ENCODE measurements around the gene CYB561. TPM values are rescaled to one million over a fixed set of nuclear protein-coding genes. Genes with fewer than 3 reads are reported as not detected.

The CYB561 gene
- total RNA-seq, 1 experiment from 2014 or later, result 67.6 TPM

GRCh38 chr17:63458478-63458877, 12.4 kb upstream of the CYB561 start:
- Histone ChIP-seq H3K9me2 (ENCODE audit: insufficient read depth) (no peaks in the 10 kb centered on the region), H3K36me3 (ENCODE audit: control insufficient read depth in 1 of 2, insufficient read depth in 2 of 2, low read length in 2 of 2) (no peaks in the 10 kb centered on the region), H3K4me3 (replicated peaks in 1 of 2; ENCODE audit: low read depth in 1 of 2, low read length in 2 of 2) (no peak overlapping the region), H3K9ac (ENCODE audit: low read length) (no peak overlapping the region), H3K27me3 (ENCODE audit: insufficient read depth, low read length) (no peaks in the 10 kb centered on the region), H4K20me1 (ENCODE audit: insufficient read depth) (no peaks in the 10 kb centered on the region), H3K27ac (ENCODE audit: low read depth, low read length) (no peak overlapping the region), H2AFZ (ENCODE audit: low read depth, low read length, poor library complexity, severe bottlenecking) (no peak overlapping the region), H3K4me2 (ENCODE audit: low read length) (no peak overlapping the region), H3K79me2 (ENCODE audit: insufficient read depth, low read length) (no peaks in the 10 kb centered on the region), H3K9me3 (ENCODE audit: control insufficient read depth in 1 of 2, insufficient read depth in 1 of 2, low read depth in 1 of 2, low read length in 2 of 2) (no peaks in the 10 kb centered on the region), H3K4me1 (ENCODE audit: control insufficient read depth in 1 of 2, insufficient read depth in 2 of 2, low read length in 2 of 2) (peaks cover 9 to 49% of the 10 kb centered on the region in 2 experiments)
- no peak for ATAC-seq
- BruUV-seq (replicated peaks), result no TSS peak
- TF ChIP-seq ZBTB33 (IDR thresholded peaks at IDR 0.05; ENCODE audit: extremely low read depth, insufficient replicate concordance, low read length), result no peak
- TF ChIP-seq MAX (IDR thresholded peaks at IDR 0.05), result no peak
- no peak for TF ChIP-seq EZH2phosphoT487 (IDR thresholded peaks at IDR 0.05; ENCODE audit: borderline replicate concordance)
- POLR2A ChIA-PET, result interaction anchor here (1.3 kb wide), 1 partner anchor 13 kb away, joined by 4 read pairs; no protein-coding TSS in a partner anchor
- intact Hi-C loops (cut with micrococcal nuclease), result no loop called here
- no peak for DNase-seq (ENCODE audit: low read depth, low spot score)
- CTCF ChIA-PET, result interaction anchor here (5.0 kb wide), 1 partner anchor 20 kb away, joined by 17 read pairs; no protein-coding TSS in a partner anchor
- RAD21 ChIA-PET (ENCODE audit: low non-redundant PET in 1 of 2, low total read pairs in 2 of 2, uncharacterized antibody in 2 of 2, unreplicated experiment in 2 of 2), result no interaction called here

GRCh38 chr17:63455417-63455816, 9.3 kb upstream of the CYB561 start:
- DNase-seq (ENCODE audit: low read depth, low spot score) (no peak), ATAC-seq (no peak)
- ChIA-PET RAD21 (ENCODE audit: low non-redundant PET in 1 of 2, low total read pairs in 2 of 2, uncharacterized antibody in 2 of 2, unreplicated experiment in 2 of 2) (no interaction called here), CTCF (interaction anchor here (1.7 kb wide), 1 partner anchor 10 kb away, joined by 8 read pairs; no protein-coding TSS in a partner anchor), POLR2A (no interaction called here)
- intact Hi-C loops (cut with micrococcal nuclease), result no loop called here
- no peaks in the 10 kb centered on the region for H3K9me3 ChIP-seq (ENCODE audit: control insufficient read depth in 1 of 2, insufficient read depth in 1 of 2, low read depth in 1 of 2, low read length in 2 of 2)
- H2AFZ ChIP-seq (ENCODE audit: low read depth, low read length, poor library complexity, severe bottlenecking), result peak overlapping the region; percentile 0
- H3K9me2 ChIP-seq (ENCODE audit: insufficient read depth), result no peaks in the 10 kb centered on the region
- H3K27me3 ChIP-seq (ENCODE audit: insufficient read depth, low read length), result no peaks in the 10 kb centered on the region
- no peak for TF ChIP-seq TCF7L2 (IDR thresholded peaks at IDR 0.05; ENCODE audit: borderline replicate concordance, extremely low read depth, insufficient read depth, insufficient read length)
- no peak for TF ChIP-seq SRF (IDR thresholded peaks at IDR 0.05; ENCODE audit: low read depth)
- no peak for TF ChIP-seq EGR1 (IDR thresholded peaks at IDR 0.05; ENCODE audit: low read depth)
- TF ChIP-seq EZH2 (IDR thresholded peaks at IDR 0.05), result no peak
- no peak for TF ChIP-seq POLR2A (IDR thresholded peaks at IDR 0.05; ENCODE audit: borderline replicate concordance, extremely low read depth, insufficient read depth, insufficient read length)
- no peak for TF ChIP-seq ZNF274 (IDR thresholded peaks at IDR 0.05; ENCODE audit: low read depth, low read length)
- no peak for TF ChIP-seq JUND (IDR thresholded peaks at IDR 0.05)
- no peak for TF ChIP-seq SIN3A (IDR thresholded peaks at IDR 0.05; ENCODE audit: low read depth)
- H3K36me3 ChIP-seq (ENCODE audit: control insufficient read depth in 1 of 2, insufficient read depth in 2 of 2, low read length in 2 of 2), result no peaks in the 10 kb centered on the region
- H4K20me1 ChIP-seq (ENCODE audit: insufficient read depth), result no peaks in the 10 kb centered on the region
- no peak overlapping the region for H3K27ac ChIP-seq (ENCODE audit: low read depth, low read length)
- no peak overlapping the region for H3K4me3 ChIP-seq (replicated peaks in 1 of 2; ENCODE audit: low read depth in 1 of 2, low read length in 2 of 2)
- H3K4me2 ChIP-seq (ENCODE audit: low read length), result no peak overlapping the region
- peaks cover 0 to 24% of the 10 kb centered on the region in 2 experiments for H3K4me1 ChIP-seq (ENCODE audit: control insufficient read depth in 1 of 2, insufficient read depth in 2 of 2, low read length in 2 of 2)
- H3K9ac ChIP-seq (ENCODE audit: low read length), result no peak overlapping the region
- H3K79me2 ChIP-seq (ENCODE audit: insufficient read depth, low read length), result no peaks in the 10 kb centered on the region
- BruUV-seq (replicated peaks), result no TSS peak

Data from HCT116 (cell line).